Bronchial smooth muscle cell (primary cell): ENCODE measurements around the gene AKIRIN2. TPM values are rescaled to one million over a fixed set of nuclear protein-coding genes. Genes with fewer than 3 reads are reported as not detected.

ENCODE experiments used
- total RNA-seq: library from RNA; depleted of rRNA; stranded (reverse); fragments of >200 nt; gene quantifications from 2 replicates; pipeline ENCODE4 v1.2.1, GENCODE V29; 2014

AKIRIN2 gene
- total RNA-seq, result 11.2 and 15.1 TPM in 2 replicates

GRCh38 chr6:87701676-87702588, at the start of gene AKIRIN2:
TSS of gene AKIRIN2 (minus strand) at chr6:87702233. CDS start at chr6:87701684, 549 bp downstream.

Other genes starting within 250 kb of the AKIRIN2 start
- 18.3 and 19.2 TPM in 2 replicates for gene SLC35A1, start 229.3 kb downstream of the AKIRIN2 start, total RNA-seq
- gene RARS2, start 112.2 kb downstream of the AKIRIN2 start, total RNA-seq, result 27.4 and 45.6 TPM in 2 replicates
- 14.7 and 16.9 TPM in 2 replicates for gene ORC3, start 112.1 kb downstream of the AKIRIN2 start, total RNA-seq